Ecto neural progenitor cell (in vitro differentiated cells): Measurements from ENCODE around the gene KRT33B.
"Not testable (repeated sequence)": the region's sequence is repeated elsewhere in the genome, so short reads cannot be mapped to it uniquely, and the experiment has no call there.

Source experiments
- DNase-seq: peaks from one replicate; pipeline ENCODE4 v3.0.0-alpha.2; 2018; ENCODE audit warnings: low spot score

KRT33B gene

GRCh38 chr17:41347869-41348760 lies 21.5 kb downstream of the KRT33B start:
- DNase-seq: no peak

- not testable (repeated sequence) for DNase-seq
Measured at GRCh38 chr17:41346421-41346820, 23.2 kb downstream of the KRT33B start.

- DNase-seq: no peak
Measured at GRCh38 chr17:41345992-41346391, 23.6 kb downstream of the KRT33B start.

- no peak for DNase-seq
Measured at GRCh38 chr17:41343029-41343428, 26.6 kb downstream of the KRT33B start.

- no peak for DNase-seq
Measured at GRCh38 chr17:41340934-41341861, 28.4 kb downstream of the KRT33B start.

GRCh38 chr17:41340494-41340893 lies 29.1 kb downstream of the KRT33B start:
- DNase-seq: no peak

- no peak for DNase-seq
Measured at GRCh38 chr17:41339571-41340172, 29.9 kb downstream of the KRT33B start.

GRCh38 chr17:41338961-41339485 lies 30.6 kb downstream of the KRT33B start:
- no peak for DNase-seq

- DNase-seq: no peak
Measured at GRCh38 chr17:41335747-41336146, 33.9 kb downstream of the KRT33B start.

- no peak for DNase-seq
Measured at GRCh38 chr17:41334385-41335305, 35.0 kb downstream of the KRT33B start.

GRCh38 chr17:41333836-41334235 lies 35.8 kb downstream of the KRT33B start:
- DNase-seq: no peak

- DNase-seq: no peak
Measured at GRCh38 chr17:41333098-41333497, 36.5 kb downstream of the KRT33B start.

- DNase-seq: no peak
Measured at GRCh38 chr17:41332239-41332638, 37.4 kb downstream of the KRT33B start.

GRCh38 chr17:41331606-41332005 lies 38.0 kb downstream of the KRT33B start:
- no peak for DNase-seq

- DNase-seq: peak; percentile 83
Measured at GRCh38 chr17:41329279-41329948, 40.2 kb downstream of the KRT33B start.

GRCh38 chr17:41328207-41328606 lies 41.4 kb downstream of the KRT33B start:
- no peak for DNase-seq

- DNase-seq: no peak
Measured at GRCh38 chr17:41327411-41328120, 42.0 kb downstream of the KRT33B start.

- peak; percentile 45 for DNase-seq
Measured at GRCh38 chr17:41326173-41327145, 43.2 kb downstream of the KRT33B start.

- DNase-seq: peak; percentile 28
Measured at GRCh38 chr17:41325611-41326010, 44.0 kb downstream of the KRT33B start.
